Neural progenitor cell (in vitro differentiated cells): ENCODE measurements around the gene TCF25.

ENCODE experiments used
- CTCF ChIP-seq: fragments of 200-600 bp; sonication (generic); IDR thresholded peaks from 2 replicates; pipeline ENCODE4 v1.5.1; 2017; ENCODE audit warnings: antibody characterized with exemption, mild to moderate bottlenecking
- EZH2 ChIP-seq: fragments of 200-600 bp; sonication (generic); IDR thresholded peaks from 2 replicates; pipeline ENCODE4 v1.6.1; 2017; ENCODE audit warnings: antibody characterized with exemption, mild to moderate bottlenecking, moderate library complexity
- EZH2phosphoT487 ChIP-seq: fragments of 200-600 bp; sonication (generic); IDR thresholded peaks from 2 replicates; pipeline ENCODE4 v1.6.1; 2017; ENCODE audit warnings: antibody characterized with exemption

DNA sequence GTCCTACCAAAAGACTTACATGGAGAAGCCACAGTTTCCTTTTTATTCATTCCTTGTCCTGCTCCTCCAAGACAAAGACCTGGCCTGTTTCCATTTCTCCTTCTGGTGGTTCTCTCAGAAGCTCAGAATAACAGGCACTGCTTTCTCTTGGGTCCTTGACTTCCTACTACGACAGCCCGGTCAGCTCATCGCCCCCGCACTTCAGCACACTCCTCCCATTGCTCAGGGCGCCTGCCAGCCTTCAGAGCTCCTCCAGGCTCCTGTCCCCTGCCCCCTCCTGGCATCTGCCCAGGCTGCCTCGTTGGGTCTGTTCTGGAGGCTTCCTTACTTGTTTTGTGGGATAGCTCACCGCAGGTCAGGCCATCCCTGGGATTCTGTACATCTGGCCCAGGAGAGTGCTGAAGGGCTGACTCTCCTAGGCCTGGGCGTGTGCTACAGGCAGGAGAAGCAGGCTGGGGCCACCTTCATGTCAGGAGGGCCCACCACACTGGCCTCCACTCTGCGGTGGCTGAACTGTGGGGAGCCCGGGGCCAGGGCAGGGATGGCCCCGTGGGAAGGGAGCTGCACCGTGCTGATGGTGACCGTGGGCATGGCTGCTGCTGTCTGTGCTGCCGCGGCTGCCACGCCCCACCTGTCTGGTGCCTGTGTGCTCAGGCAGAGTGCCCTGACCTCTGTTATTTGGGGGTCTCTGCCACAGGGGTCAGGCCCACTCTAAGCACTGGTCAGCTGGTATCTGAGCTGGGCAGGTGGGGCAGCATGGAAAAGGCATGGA lies 17.7 kb downstream of the TCF25 start:
- no peak for TF ChIP-seq EZH2
- no peak for TF ChIP-seq EZH2phosphoT487
- TF ChIP-seq CTCF: no peak
